Measurements from ENCODE around the gene TAF4. TPM values are rescaled to one million over a fixed set of nuclear protein-coding genes. Genes with fewer than 3 reads are reported as not detected.

The TAF4 gene
- total RNA-seq, 1 experiment from 2014 or later: 94.9 TPM

DNA sequence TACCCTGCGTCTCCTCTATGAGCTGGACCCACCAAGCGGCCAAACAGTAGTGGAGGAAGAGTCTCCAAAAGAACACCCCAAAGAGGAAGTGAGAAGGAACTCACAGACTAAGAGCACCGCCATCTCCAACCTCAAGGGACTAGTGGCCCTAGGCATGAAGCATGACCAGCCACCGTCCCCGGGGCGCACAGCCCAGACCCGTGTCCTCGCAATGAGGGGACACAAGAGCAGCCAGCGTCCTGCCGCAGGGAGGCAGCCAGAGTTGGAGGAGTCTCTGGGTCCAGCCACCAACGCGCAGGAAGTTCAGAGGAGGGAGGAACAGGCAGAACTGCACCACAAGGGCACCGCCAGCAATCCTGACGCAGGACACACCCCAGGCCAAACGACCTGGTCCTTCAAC lies 72.6 kb downstream of the TAF4 start:
- DNase-seq: no peak
- Mint-ChIP-seq H3K4me3 (ENCODE audit: unreplicated experiment) (no peak overlapping the region), H3K27me3 (ENCODE audit: insufficient read depth, unreplicated experiment) (no peaks in the 10 kb centered on the region), H3K4me1 (ENCODE audit: low read depth, unreplicated experiment) (no peaks in the 10 kb centered on the region), H3K9me3 (ENCODE audit: unreplicated experiment) (peaks cover 53% of the 10 kb centered on the region), H3K36me3 (ENCODE audit: insufficient read depth, unreplicated experiment) (peaks cover 97% of the 10 kb centered on the region), H3K27ac (ENCODE audit: unreplicated experiment) (no peak overlapping the region)
- intact Hi-C loops (cut with micrococcal nuclease; ENCODE audit: unreplicated experiment): no loop called here
- ChIA-PET CTCF (no interaction called here), POLR2A (no interaction called here)
- Histone ChIP-seq H3K4me3 (ENCODE audit: low read depth, low read length) (no peak overlapping the region), H3K27me3 (replicated peaks; ENCODE audit: control insufficient read depth, insufficient read depth, low read length) (no peaks in the 10 kb centered on the region), H3K36me3 (ENCODE audit: control insufficient read depth, insufficient read depth, low read length) (peaks cover 22% of the 10 kb centered on the region), H3K4me1 (no peaks in the 10 kb centered on the region), H3K9me3 (peaks cover 17% of the 10 kb centered on the region)
- no TSS peak for BruUV-seq (replicated peaks)
- TF ChIP-seq CTCF (IDR thresholded peaks at IDR 0.05; ENCODE audit: insufficient read depth in 1 of 2, low read depth in 1 of 2, low read length in 1 of 2, severe bottlenecking in 1 of 2, unreplicated experiment in 1 of 2): no peak

DNA sequence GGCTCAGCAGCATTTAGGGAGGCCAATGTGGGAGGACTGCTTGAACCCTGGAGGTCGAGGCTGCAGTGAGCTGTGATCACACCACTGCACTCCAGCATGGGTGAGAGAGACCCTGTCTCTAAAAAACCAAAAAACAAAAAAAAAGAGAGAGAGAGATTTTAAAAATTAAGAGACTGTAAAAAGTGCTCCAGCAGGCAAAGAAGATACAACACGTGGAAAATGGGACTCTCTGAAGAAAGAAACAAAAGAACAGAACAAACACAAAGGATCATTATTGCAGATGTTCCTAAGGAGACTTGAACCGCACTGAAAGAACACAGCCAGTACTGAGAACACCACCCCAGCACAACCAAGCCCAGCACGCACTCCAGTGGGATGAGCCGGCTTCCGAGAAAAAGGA lies 74.2 kb downstream of the TAF4 start:
- Histone ChIP-seq H3K36me3 (ENCODE audit: control insufficient read depth, insufficient read depth, low read length) (peaks cover 29% of the 10 kb centered on the region), H3K4me3 (ENCODE audit: low read depth, low read length) (no peak overlapping the region), H3K27me3 (replicated peaks; ENCODE audit: control insufficient read depth, insufficient read depth, low read length) (no peaks in the 10 kb centered on the region), H3K9me3 (peaks cover 17% of the 10 kb centered on the region), H3K4me1 (no peaks in the 10 kb centered on the region)
- ChIA-PET POLR2A (no interaction called here), CTCF (no interaction called here)
- Mint-ChIP-seq H3K4me3 (ENCODE audit: unreplicated experiment) (no peak overlapping the region), H3K4me1 (ENCODE audit: low read depth, unreplicated experiment) (no peaks in the 10 kb centered on the region), H3K27me3 (ENCODE audit: insufficient read depth, unreplicated experiment) (no peaks in the 10 kb centered on the region), H3K9me3 (ENCODE audit: unreplicated experiment) (peaks cover 53% of the 10 kb centered on the region), H3K36me3 (ENCODE audit: insufficient read depth, unreplicated experiment) (peaks cover 97% of the 10 kb centered on the region), H3K27ac (ENCODE audit: unreplicated experiment) (no peak overlapping the region)
- intact Hi-C loops (cut with micrococcal nuclease; ENCODE audit: unreplicated experiment): no loop called here
- no peak for TF ChIP-seq CTCF (IDR thresholded peaks at IDR 0.05; ENCODE audit: insufficient read depth in 1 of 2, low read depth in 1 of 2, low read length in 1 of 2, severe bottlenecking in 1 of 2, unreplicated experiment in 1 of 2)
- no TSS peak for BruUV-seq (replicated peaks)
- DNase-seq: no peak

GRCh38 chr20:61990484-61990883 lies 75.2 kb downstream of the TAF4 start:
- no peaks in the 10 kb centered on the region for H3K27me3 ChIP-seq (replicated peaks; ENCODE audit: control insufficient read depth, insufficient read depth, low read length)
- Mint-ChIP-seq H3K36me3 (ENCODE audit: insufficient read depth, unreplicated experiment) (peaks cover 94% of the 10 kb centered on the region), H3K4me3 (ENCODE audit: unreplicated experiment) (no peak overlapping the region), H3K4me1 (ENCODE audit: low read depth, unreplicated experiment) (no peaks in the 10 kb centered on the region), H3K27me3 (ENCODE audit: insufficient read depth, unreplicated experiment) (no peaks in the 10 kb centered on the region), H3K9me3 (ENCODE audit: unreplicated experiment) (peaks cover 51% of the 10 kb centered on the region), H3K27ac (ENCODE audit: unreplicated experiment) (peak overlapping the region; percentile 20)
- H3K36me3 ChIP-seq (ENCODE audit: control insufficient read depth, insufficient read depth, low read length): peaks cover 29% of the 10 kb centered on the region
- ChIA-PET POLR2A (no interaction called here), CTCF (no interaction called here)
- TF ChIP-seq CTCF (IDR thresholded peaks at IDR 0.05; ENCODE audit: insufficient read depth in 1 of 2, low read depth in 1 of 2, low read length in 1 of 2, severe bottlenecking in 1 of 2, unreplicated experiment in 1 of 2): no peak
- no TSS peak for BruUV-seq (replicated peaks)
- intact Hi-C loops (cut with micrococcal nuclease; ENCODE audit: unreplicated experiment): no loop called here
- peaks cover 17% of the 10 kb centered on the region for H3K9me3 ChIP-seq
- H3K4me1 ChIP-seq: no peaks in the 10 kb centered on the region
- no peak overlapping the region for H3K4me3 ChIP-seq (ENCODE audit: low read depth, low read length)
- DNase-seq: no peak
